Measurements from ENCODE around the gene TFDP2.
"Not testable (repeated sequence)": the region's sequence is repeated elsewhere in the genome, so short reads cannot be mapped to it uniquely, and the experiment has no call there.

The TFDP2 gene

GRCh38 chr3:141955175-141955574, 194.2 kb downstream of the TFDP2 start:
- no peak for DNase-seq

- no peak for DNase-seq
Observed at GRCh38 chr3:141952611-141953010, 196.7 kb downstream of the TFDP2 start.

- DNase-seq: no peak
Observed at GRCh38 chr3:141950572-141951493, 198.5 kb downstream of the TFDP2 start.

GRCh38 chr3:141949972-141950371, 199.4 kb downstream of the TFDP2 start:
- DNase-seq: no peak

GRCh38 chr3:141949399-141949798, 199.9 kb downstream of the TFDP2 start:
- DNase-seq: no peak

DNA sequence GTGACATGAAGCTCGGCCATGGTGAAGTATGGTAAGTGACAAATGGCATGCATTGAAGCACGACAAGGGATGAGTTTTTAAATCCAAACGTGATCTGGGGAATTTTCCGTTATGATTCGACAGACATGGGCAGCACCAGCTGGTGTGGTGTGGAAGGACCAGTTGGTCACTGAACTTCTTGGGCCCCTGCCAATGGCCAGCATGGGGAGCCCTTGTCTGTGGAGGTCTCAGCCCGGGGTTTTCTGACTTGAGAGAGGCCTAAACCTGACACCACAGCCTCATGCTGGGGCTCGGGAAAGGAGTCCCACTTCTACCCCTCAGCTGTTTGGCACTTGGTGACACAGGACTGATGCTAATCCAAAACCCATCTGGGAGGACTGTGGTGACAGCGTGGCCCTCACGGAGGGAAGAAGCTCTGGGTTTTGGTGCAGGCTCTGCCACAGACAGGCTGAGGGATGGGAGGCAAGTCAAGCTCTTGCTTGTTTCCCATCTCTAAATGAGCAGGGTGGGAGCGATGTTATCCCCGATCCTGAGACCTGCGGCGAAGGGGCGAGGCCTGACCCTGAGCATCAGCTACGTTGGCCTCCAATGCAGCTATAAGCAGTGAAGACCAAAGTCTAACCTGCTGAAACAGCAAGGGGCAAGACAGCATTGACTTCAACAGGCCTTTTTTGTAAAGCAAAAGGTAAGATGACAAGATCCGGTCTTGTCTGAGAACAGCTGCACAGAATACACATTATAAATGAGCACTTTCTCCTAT, 203.4 kb downstream of the TFDP2 start:
- DNase-seq: peak; percentile 42

GRCh38 chr3:141942006-141942405, 207.3 kb downstream of the TFDP2 start:
- no peak for DNase-seq

- DNase-seq: no peak
Observed at GRCh38 chr3:141941093-141941492, 208.3 kb downstream of the TFDP2 start.

- DNase-seq: peak; percentile 41
Observed at GRCh38 chr3:141940194-141940776, 209.1 kb downstream of the TFDP2 start.

DNA sequence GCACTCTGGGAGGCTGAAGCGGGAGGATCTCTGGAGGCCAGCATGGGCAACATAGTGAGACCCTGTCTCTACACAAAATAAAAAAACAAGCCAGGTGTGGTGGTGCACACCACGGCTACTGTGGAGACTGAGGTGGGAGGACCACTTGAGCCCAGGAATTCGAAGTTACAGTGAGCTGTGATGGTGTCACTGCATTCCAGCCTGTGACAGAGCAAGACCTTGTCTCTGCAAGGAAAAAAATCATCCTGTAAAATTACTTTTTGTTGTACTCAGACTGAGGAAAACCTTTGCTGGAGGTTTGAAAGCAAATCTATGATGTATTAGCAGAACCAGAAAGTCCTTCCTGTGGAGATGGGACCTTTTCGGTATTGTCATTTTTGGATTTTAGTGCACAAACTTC, 209.6 kb downstream of the TFDP2 start:
- no peak for DNase-seq

GRCh38 chr3:141938011-141938500, 211.3 kb downstream of the TFDP2 start:
- no peak for DNase-seq

GRCh38 chr3:141934354-141934753, 215.0 kb downstream of the TFDP2 start:
- no peak for DNase-seq

- DNase-seq: peak; percentile 51
Observed at GRCh38 chr3:141933421-141934300, 215.7 kb downstream of the TFDP2 start.

DNA sequence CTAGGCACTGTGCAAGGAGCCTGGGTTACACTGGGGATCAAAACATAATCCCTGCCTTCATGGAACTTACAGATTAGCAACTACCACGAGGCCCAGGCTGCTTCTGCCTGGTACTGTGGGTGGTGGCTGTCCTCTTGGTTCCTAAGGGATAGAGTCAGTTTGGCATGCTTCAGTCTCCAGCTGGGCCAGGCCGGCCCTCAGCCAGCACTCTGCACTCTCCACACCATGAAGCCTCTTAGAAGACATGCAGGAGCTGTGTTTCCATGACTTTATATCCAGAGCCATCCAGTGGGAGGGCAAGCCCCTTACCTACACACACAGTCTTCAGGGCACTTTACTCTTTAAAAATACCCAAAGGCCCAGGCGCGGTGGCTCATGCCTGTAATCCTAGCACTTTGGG, 218.5 kb downstream of the TFDP2 start:
- DNase-seq: no peak

DNA sequence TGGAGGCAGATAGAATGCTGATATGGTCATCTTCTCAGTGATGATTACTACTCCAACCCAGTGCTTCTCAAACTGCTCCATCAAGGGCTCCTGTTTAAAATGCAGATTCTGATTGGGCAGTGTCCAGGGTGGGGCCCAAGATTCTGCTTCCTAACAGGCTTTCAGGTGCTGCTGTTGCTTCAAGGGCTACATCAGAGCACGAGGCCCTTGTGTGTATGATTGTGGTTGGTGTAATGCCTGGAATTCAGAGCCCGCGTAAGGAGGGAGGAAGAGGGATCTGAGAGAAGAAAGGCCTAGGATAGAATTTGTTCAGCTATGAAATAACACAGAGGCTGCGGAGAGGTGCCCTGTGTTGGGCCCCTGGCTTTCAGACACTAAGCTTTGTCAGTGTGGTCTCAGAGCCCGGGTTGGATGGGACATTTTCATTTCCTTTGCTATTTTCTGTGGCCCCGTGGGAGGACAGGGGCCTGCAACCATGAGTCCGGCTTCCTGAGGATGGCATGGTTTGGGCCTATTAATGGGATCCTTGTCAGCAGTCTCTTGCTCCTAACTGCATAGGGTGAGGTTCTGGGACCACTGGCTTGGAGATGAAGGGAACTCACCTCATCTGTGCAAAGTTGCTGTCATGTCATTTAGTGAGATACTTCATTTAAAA, 219.9 kb downstream of the TFDP2 start:
- DNase-seq: no peak

DNA sequence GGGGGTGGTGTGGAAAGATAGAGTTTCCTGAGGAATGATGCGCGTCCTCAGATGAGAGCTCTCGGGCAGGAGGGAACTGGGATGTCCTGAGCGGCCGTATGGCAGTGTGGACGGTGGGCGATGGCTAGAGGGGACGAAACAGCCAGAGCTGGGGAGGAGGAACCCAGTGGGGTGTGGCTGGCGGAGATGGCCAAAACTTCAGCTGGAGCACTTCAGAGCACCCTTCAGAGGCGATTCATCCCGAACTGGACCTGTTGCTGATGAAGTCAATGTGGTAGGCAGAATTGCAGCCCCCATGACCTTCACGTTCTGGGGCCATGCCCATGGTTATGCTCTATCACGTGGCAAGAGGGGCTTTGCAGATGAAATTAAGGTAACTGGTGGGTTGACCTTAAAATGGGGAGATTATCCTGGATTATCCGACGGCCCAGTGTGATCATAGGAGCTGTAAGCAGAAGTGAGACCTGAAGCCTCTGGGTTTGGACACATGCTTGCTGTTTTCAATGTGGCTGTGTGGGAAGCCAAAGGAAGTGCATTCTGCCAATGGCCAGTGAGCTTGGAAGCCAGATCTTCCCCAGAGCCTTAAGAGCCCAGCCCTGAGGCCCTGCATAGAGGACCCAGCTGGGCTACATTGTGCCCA, 220.6 kb downstream of the TFDP2 start:
- DNase-seq: no peak

- DNase-seq: no peak
Observed at GRCh38 chr3:141926929-141927328, 222.4 kb downstream of the TFDP2 start.

DNA sequence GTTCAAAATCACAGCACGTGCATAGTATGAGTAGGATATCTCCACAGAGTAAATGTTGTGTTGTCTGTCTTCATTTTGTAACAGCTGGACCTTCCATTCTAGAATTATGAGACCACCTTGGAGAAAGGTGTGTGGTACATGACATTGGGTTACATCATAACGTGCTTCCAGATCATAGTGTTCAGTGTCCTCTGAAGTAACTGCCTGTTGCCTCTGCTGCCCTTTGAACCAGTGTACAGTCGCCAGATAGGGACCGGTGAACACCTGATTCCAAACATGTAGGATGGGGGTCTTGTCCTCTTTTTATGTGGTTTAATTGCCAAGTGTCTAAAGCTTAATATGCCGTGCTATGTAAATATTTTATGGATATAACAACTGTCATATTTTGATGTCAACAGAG, 223.7 kb downstream of the TFDP2 start:
- DNase-seq: not testable (repeated sequence)

DNA sequence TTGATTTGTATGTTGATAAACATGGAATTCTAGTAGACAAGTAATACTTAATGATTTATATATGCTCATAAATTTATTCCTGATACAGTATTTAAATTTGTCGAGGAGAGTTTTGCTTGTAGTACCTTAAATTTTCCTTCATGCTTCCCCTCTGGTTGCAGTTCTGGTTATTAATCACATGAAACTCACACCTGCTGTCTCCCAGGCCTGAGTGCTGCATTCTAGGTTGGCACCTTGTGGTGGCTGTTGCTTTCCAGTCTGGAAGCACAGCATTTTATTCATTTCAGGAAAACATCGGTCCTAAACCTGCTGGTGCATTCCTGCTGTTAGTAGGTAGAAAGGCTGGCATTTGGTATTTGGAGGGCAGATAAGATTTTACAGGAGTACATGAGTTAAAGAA, 228.0 kb downstream of the TFDP2 start:
- DNase-seq: no peak

DNA sequence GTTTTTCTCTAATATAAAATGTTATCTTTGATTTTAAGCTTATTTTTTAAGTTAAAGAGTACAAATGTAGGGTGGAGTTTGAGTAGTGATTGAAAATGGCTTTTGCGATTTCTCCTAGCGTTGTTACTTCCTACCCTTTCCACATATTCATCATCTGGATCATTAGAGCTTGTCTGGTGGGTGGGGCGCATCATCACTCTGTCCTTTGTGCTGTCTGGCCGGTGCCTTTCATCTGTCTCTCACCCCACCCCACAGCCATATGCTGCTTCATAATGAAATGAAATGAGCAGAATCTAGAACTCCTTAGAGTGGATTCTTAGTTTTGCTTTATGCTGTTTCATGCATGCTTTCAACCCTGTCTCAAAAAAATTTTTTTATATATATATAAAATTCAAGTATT, 228.6 kb downstream of the TFDP2 start:
- DNase-seq: no peak

DNA sequence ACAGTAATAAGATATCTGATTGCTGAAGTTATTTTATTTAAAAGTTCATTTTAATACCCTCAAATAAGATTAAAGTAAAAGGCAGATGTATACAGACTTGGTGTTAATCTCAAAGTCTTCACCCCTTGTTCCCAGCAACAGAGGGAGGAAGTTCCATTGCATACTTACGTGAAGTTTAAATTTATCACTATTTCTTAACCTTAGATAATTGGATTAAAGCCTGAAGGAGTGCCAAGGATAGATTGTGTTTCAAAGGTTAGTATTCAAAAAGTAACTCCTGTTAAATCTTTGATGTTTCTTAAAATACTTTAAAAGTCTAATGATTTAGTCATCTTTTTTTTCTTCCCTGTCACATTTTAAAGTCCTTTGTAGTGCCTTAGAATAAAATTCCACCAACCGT, 233.6 kb downstream of the TFDP2 start:
- no peak for DNase-seq
